ENCODE results near the gene CELSR2.

DNA sequence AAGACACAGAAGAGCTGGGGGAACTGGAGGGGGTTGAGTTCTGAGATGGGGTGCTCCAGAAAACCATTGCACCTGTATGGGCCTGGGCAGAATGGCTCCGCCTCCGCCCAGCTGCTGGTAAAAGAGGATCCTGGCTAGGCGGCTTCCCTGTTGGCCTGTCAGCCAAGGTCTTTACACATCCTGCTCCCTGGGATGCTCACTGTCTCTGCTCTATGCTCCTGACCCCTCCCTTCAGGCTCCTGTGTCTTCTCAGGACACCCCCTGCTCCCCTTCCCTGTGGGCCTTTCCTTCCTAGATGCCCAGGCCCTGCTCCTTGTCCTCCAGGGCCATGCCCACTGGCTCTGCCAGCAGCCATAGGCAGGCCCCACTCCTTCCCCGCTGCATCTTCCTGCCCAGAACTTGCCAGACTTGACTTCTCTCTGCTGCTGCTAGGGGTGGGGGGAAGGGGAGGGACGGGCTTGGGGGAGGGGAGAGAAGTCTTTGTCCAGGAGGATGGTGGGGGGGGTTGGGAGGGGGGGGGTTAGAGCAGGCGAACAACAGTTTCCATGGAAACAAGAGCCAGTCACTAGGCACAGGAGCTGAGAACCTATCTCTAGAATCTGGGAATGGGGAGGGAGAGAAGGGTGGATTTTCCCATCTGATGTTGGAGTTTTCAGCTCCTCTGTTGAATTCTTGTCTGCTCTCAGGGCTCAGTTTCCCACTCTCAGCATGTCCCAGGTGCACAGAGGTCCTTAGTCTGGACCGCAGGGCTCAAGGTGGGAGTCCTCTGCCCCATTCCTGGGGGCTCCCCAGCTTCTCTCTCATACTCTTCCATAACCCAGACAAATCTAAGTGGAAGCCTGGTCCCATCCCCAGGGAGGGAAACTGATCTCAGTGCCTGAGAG, 10.6 kb downstream of the CELSR2 start:
- TF ChIP-seq, protein P1, sequence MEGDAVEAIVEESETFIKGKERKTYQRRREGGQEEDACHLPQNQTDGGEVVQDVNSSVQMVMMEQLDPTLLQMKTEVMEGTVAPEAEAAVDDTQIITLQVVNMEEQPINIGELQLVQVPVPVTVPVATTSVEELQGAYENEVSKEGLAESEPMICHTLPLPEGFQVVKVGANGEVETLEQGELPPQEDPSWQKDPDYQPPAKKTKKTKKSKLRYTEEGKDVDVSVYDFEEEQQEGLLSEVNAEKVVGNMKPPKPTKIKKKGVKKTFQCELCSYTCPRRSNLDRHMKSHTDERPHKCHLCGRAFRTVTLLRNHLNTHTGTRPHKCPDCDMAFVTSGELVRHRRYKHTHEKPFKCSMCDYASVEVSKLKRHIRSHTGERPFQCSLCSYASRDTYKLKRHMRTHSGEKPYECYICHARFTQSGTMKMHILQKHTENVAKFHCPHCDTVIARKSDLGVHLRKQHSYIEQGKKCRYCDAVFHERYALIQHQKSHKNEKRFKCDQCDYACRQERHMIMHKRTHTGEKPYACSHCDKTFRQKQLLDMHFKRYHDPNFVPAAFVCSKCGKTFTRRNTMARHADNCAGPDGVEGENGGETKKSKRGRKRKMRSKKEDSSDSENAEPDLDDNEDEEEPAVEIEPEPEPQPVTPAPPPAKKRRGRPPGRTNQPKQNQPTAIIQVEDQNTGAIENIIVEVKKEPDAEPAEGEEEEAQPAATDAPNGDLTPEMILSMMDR (tag by site-specific recombination; IDR thresholded peaks at IDR 0.05) = no peak
- no peak for TF ChIP-seq ZNF610 (tag by site-specific recombination; IDR thresholded peaks at IDR 0.05; ENCODE audit: borderline replicate concordance)
